ENCODE data around the gene RHOH.

The RHOH gene

GRCh38 chr4:40206426-40206825 is 9.6 kb downstream of the RHOH start:
- no peak for DNase-seq

GRCh38 chr4:40209401-40209800 is 12.6 kb downstream of the RHOH start:
- DNase-seq, result no peak

- DNase-seq, result no peak
These were observed 13.9 kb downstream of the RHOH start for GRCh38 chr4:40210776-40211175.

- no peak for DNase-seq
These were observed 14.7 kb downstream of the RHOH start for GRCh38 chr4:40211224-40212185.

GRCh38 chr4:40212674-40213527 is 16.1 kb downstream of the RHOH start:
- no peak for DNase-seq

GRCh38 chr4:40214038-40214437 is 17.2 kb downstream of the RHOH start:
- no peak for DNase-seq

GRCh38 chr4:40214661-40215418 is 18.0 kb downstream of the RHOH start:
- DNase-seq, result no peak

- DNase-seq, result no peak
These were observed 20.0 kb downstream of the RHOH start for GRCh38 chr4:40216622-40217366.

- no peak for DNase-seq
These were observed 24.9 kb downstream of the RHOH start for GRCh38 chr4:40221744-40222143.

- no peak for DNase-seq
These were observed 26.5 kb downstream of the RHOH start for GRCh38 chr4:40223343-40223742.

- DNase-seq, result no peak
These were observed 27.6 kb downstream of the RHOH start for GRCh38 chr4:40224432-40224831.

- DNase-seq, result no peak
These were observed 28.7 kb downstream of the RHOH start for GRCh38 chr4:40225497-40225896.

GRCh38 chr4:40227284-40227683 is 30.5 kb downstream of the RHOH start:
- DNase-seq, result no peak

GRCh38 chr4:40228497-40229365 is 31.9 kb downstream of the RHOH start:
- no peak for DNase-seq

- DNase-seq, result no peak
These were observed 34.6 kb downstream of the RHOH start for GRCh38 chr4:40231316-40231863.

- DNase-seq, result no peak
These were observed 35.8 kb downstream of the RHOH start for GRCh38 chr4:40232610-40233009.

- DNase-seq, result no peak
These were observed 36.4 kb downstream of the RHOH start for GRCh38 chr4:40233227-40233626.

- no peak for DNase-seq
These were observed 37.7 kb downstream of the RHOH start for GRCh38 chr4:40234519-40235039.

- no peak for DNase-seq
These were observed 41.3 kb downstream of the RHOH start for GRCh38 chr4:40238008-40238699.
